Kidney capillary endothelial cell (primary cell): ENCODE data around the gene ZCCHC12.
"Not testable (repeated sequence)": the region's sequence is repeated elsewhere in the genome, so short reads cannot be mapped to it uniquely, and the experiment has no call there.

Source experiments
- DNase-seq: peaks from one replicate; pipeline ENCODE4 v3.0.0-alpha.2; 2018; ENCODE audit warnings: low spot score

The ZCCHC12 gene

GRCh38 chrX:118823263-118824172 is at the start of gene ZCCHC12:
TSS of gene ZCCHC12 (plus strand) at chrX:118823824. CDS start at chrX:118825245, 1,421 bp downstream.
- DNase-seq: no peak

GRCh38 chrX:118779581-118779980 is 44.0 kb upstream of the ZCCHC12 start:
- DNase-seq: no peak

GRCh38 chrX:118780509-118780908 is 43.1 kb upstream of the ZCCHC12 start:
- no peak for DNase-seq

GRCh38 chrX:118780911-118781310 is 42.7 kb upstream of the ZCCHC12 start:
- no peak for DNase-seq

- DNase-seq: no peak
Observed at GRCh38 chrX:118795528-118796280, 27.9 kb upstream of the ZCCHC12 start.

- DNase-seq: no peak
Observed at GRCh38 chrX:118802857-118803256, 20.8 kb upstream of the ZCCHC12 start.

GRCh38 chrX:118807151-118808017 is 16.2 kb upstream of the ZCCHC12 start:
- DNase-seq: peak; percentile 35

- not testable (repeated sequence) for DNase-seq
Observed at GRCh38 chrX:118817257-118817656, 6.4 kb upstream of the ZCCHC12 start.

GRCh38 chrX:118824173-118824730 is 628 bp downstream of the ZCCHC12 start:
- DNase-seq: no peak

- DNase-seq: no peak
Observed at GRCh38 chrX:118825227-118825626, 1.6 kb downstream of the ZCCHC12 start.

GRCh38 chrX:118839334-118839958 is 15.8 kb downstream of the ZCCHC12 start:
- peak; percentile 33 for DNase-seq

- DNase-seq: peak; percentile 68
Observed at GRCh38 chrX:118847676-118848075, 24.1 kb downstream of the ZCCHC12 start.

- DNase-seq: no peak
Observed at GRCh38 chrX:118853596-118853995, 30.0 kb downstream of the ZCCHC12 start.

GRCh38 chrX:118855681-118856310 is 32.2 kb downstream of the ZCCHC12 start:
- no peak for DNase-seq

- no peak for DNase-seq
Observed at GRCh38 chrX:118857006-118857405, 33.4 kb downstream of the ZCCHC12 start.

GRCh38 chrX:118861338-118861737 is 37.7 kb downstream of the ZCCHC12 start:
- DNase-seq: no peak

- DNase-seq: no peak
Observed at GRCh38 chrX:118862091-118862490, 38.5 kb downstream of the ZCCHC12 start.

- DNase-seq: no peak
Observed at GRCh38 chrX:118862979-118863378, 39.4 kb downstream of the ZCCHC12 start.

GRCh38 chrX:118864063-118864635 is 40.5 kb downstream of the ZCCHC12 start:
- no peak for DNase-seq

- DNase-seq: no peak
Observed at GRCh38 chrX:118865231-118865630, 41.6 kb downstream of the ZCCHC12 start.
